Heart right ventricle (tissue), 16 donors: ENCODE results near the gene DNHD1. TPM values are rescaled to one million over a fixed set of nuclear protein-coding genes. Genes with fewer than 3 reads are reported as not detected.
A peak's percentile ranks its signal among the peaks of the same experiment; 100 is the strongest.

Experiments
- ATAC-seq, 8 donors: fragments of 200-7000 bp; cut with Tn5 transposase; one replicate each; pipeline ENCODE4 v1.9.1; 2020; ENCODE audit warnings: mild to moderate bottlenecking in 8 of 8, moderate library complexity in 8 of 8, moderate number of reproducible peaks in 1 of 8
- DNase-seq, 2 donors: peaks; one replicate each; pipeline ENCODE4 v3.0.0-alpha.2; 2020
- H3K27ac ChIP-seq, 10 donors: fragments of 200-600 bp; sonication (generic) in 2 of 10; one replicate each; pipeline versions ENCODE4 v1.5.0 to v1.8.0; 2020 to 2022; ENCODE audit warnings: mild to moderate bottlenecking in 3 of 10
- H3K27me3 ChIP-seq, 7 donors: fragments of 200-600 bp; one replicate each; pipeline ENCODE4 v1.8.0; 2021 to 2022; ENCODE audit warnings: mild to moderate bottlenecking in 2 of 7
- H3K36me3 ChIP-seq, 9 donors: fragments of 200-600 bp; sonication (generic) in 1 of 9; one replicate each; pipeline versions ENCODE4 v1.5.0 to v1.8.0; 2020 to 2022; ENCODE audit warnings: mild to moderate bottlenecking in 2 of 9
- H3K4me1 ChIP-seq, 9 donors: fragments of 200-600 bp; sonication (generic) in 1 of 9; one replicate each; pipeline versions ENCODE4 v1.5.0 to v1.8.0; 2020 to 2022; ENCODE audit warnings: mild to moderate bottlenecking in 4 of 9
- H3K4me3 ChIP-seq, 10 donors: fragments of 200-600 bp; sonication (generic) in 2 of 10; one replicate each; pipeline versions ENCODE4 v1.5.0 to v1.8.0; 2020 to 2022; ENCODE audit warnings: mild to moderate bottlenecking in 7 of 10, moderate library complexity in 2 of 10
- H3K9me3 ChIP-seq, 11 donors: fragments of 200-600 bp in 10 of 11; sonication (generic) in 2 of 11; one replicate each; pipeline versions ENCODE4 v1.5.0 to v1.8.0; 2013 to 2022; ENCODE audit warnings: mild to moderate bottlenecking in 2 of 11, control low read depth in 1 of 11, moderate library complexity in 1 of 11
- CTCF ChIP-seq, 9 donors: fragments of 200-600 bp; sonication (generic) in 2 of 9; IDR thresholded peaks; one replicate each; pipeline versions ENCODE4 v1.5.0 to v1.8.0; 2021 to 2022; ENCODE audit warnings: antibody characterized with exemption in 9 of 9, mild to moderate bottlenecking in 5 of 9, moderate library complexity in 1 of 9
- WGBS, 2 donors: extraction: QIAGEN DNeasy Blood & Tissue Kit; methylation state at CpG; one replicate each; pipeline ENCODE4 v1.1.7; 2013; ENCODE audit warnings: inconsistent platforms in 1 of 2; 5-methylcytosine and 5-hydroxymethylcytosine counted together
- intact Hi-C, 10 donors: fragments of 100-400 bp; cut with DNase I; formaldehyde crosslinking; loops; one replicate each; pipeline versions ENCODE4 v1.11.1 to v1.14.2; 2022
- polyA plus RNA-seq, 2 donors: library from polyadenylated mRNA; stranded (reverse); fragments of 200-250 nt; gene quantifications; one replicate each; pipeline ENCODE4 v1.2.3, GENCODE V29; 2013
- total RNA-seq, 10 donors: library from RNA; stranded (reverse); fragmentation: NEBNext Ultra II Directional in 3 of 10; extraction: Animal tissue kit (Norgen Biotek cat#: 25700) in 3 of 10; gene quantifications; one replicate each; pipeline versions ENCODE4 v1.2.1 to v1.2.4, GENCODE V29; 2021 to 2023
- donor health status: Arrhythmogenic right ventricular cardiomyopathy.
- donor health status: ischemic (EF 13 %, LVEDD 7.1; RV severe dilation, severe dysfunction).
- donor health status: healthy with polysubstance abuse.
- donor health status: DM: no; HTN: yes; CAD: no.
- donor health status: DM: no; HTN: no; CAD: no.
- donor health status: ischemic (EF 25% LVEDD 6.9; RV normal size, moderate dysfunction).
- donor health status: ischemic (EF 25% LVEDD 5.7; RV mildly dilated, moderate dysfunction).
- donor health status: healthy.
- donor health status: DM: yes; HTN: yes; CAD: no.
- donor health status: Ischemic cardiomyopathy.
- donor health status: ischemic (EF 35%, LVEDD 5.7; RV mildly dilated, moderate dysfunction).
- donor health status: nonischemic (EF 11% LVEDD 7.7; RV severe dilation, severe dysfunction).
- donor health status: DM: yes; HTN: yes; CAD: no.
- donor health status: PGD.
- donor health status: ischemic (EF 29% LVEDD 5.4; RV normal size, mild dysfunction).
- donor health status: nonischemic (EF 23%, LVEDD 6.1; RV moderate dilation, normal function).

DNHD1 gene
- total and polyA plus RNA-seq, 12 donors: 1.7 to 13.8 (median 6.5) TPM

DNA sequence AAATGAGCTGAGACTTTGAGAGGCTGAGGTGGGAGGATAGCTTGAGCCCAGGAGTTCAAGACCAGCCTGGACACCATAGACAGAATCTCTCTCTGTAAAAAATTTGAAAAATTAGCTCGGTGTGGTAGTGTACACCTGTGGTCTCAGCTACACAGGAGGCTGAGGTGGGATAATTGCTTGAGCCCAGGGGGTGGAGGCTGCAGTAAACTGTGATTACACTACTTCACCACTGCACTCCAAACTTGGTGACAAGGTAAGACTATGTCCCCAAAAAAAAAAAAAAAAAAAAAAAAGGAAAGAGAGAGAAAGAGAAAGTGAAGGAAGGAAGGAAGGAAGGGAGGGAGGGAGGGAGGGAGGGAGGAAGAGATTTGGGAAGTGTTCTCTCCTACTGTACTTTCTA is 81.1 kb downstream of the DNHD1 start:
- intact Hi-C loops: no loop called here
- H3K27ac ChIP-seq: peak overlapping the region in 1 of 10 donors; percentile 82
- H3K9me3 ChIP-seq: peaks cover 0 to 16% (median 5%) of the 10 kb centered on the region in 11 donors
- H3K36me3 ChIP-seq: no peaks in the 10 kb centered on the region
- no peaks in the 10 kb centered on the region for H3K27me3 ChIP-seq
- peaks cover 10 to 27% (median 21%) of the 10 kb centered on the region in 9 donors for H3K4me1 ChIP-seq
- no peak overlapping the region for H3K4me3 ChIP-seq
- 94% methylated on average over 1 of the region's 1 CpG for WGBS, 2 donors
- no peak for TF ChIP-seq CTCF (IDR thresholded peaks at IDR 0.05)
- DNase-seq (no peak), ATAC-seq (no peak)

- TF ChIP-seq CTCF (IDR thresholded peaks at IDR 0.05): no peak
- H3K9me3 ChIP-seq: peaks cover 0 to 32% (median 19%) of the 10 kb centered on the region in 11 donors
- peaks cover 0 to 4% (median 0%) of the 10 kb centered on the region in 9 donors for H3K36me3 ChIP-seq
- no peak overlapping the region for H3K4me3 ChIP-seq
- no peaks in the 10 kb centered on the region for H3K27me3 ChIP-seq
- no peak for DNase-seq
- no peak overlapping the region for H3K27ac ChIP-seq
- peak in 2 of 8 donors; percentile 39 to 55 for ATAC-seq
- intact Hi-C loops: no loop called here
- H3K4me1 ChIP-seq: peaks cover 10 to 27% (median 21%) of the 10 kb centered on the region in 9 donors
- 50 to 61% methylated on average over 2 of the region's 2 CpGs for WGBS, 2 donors
Measured at GRCh38 chr11:6579681-6580080, 82.6 kb downstream of the DNHD1 start.

GRCh38 chr11:6583584-6583983 is 86.5 kb downstream of the DNHD1 start:
- peaks cover 0 to 35% (median 21%) of the 10 kb centered on the region in 11 donors for H3K9me3 ChIP-seq
- ATAC-seq (no peak), DNase-seq (no peak)
- no peak for TF ChIP-seq CTCF (IDR thresholded peaks at IDR 0.05)
- intact Hi-C loops: no loop called here
- H3K27ac ChIP-seq: no peak overlapping the region
- no peaks in the 10 kb centered on the region for H3K27me3 ChIP-seq
- no peak overlapping the region for H3K4me3 ChIP-seq
- H3K4me1 ChIP-seq: peaks cover 0 to 25% (median 14%) of the 10 kb centered on the region in 9 donors
- peaks cover 0 to 5% (median 0%) of the 10 kb centered on the region in 9 donors for H3K36me3 ChIP-seq
- 91 to 95% methylated on average over 1 of the region's 1 CpG for WGBS, 2 donors

- DNase-seq: no peak
- Histone ChIP-seq H3K4me1 (peaks cover 0 to 25% (median 14%) of the 10 kb centered on the region in 9 donors), H3K4me3 (no peak overlapping the region), H3K9me3 (peaks cover 0 to 35% (median 21%) of the 10 kb centered on the region in 11 donors), H3K36me3 (peaks cover 0 to 5% (median 0%) of the 10 kb centered on the region in 9 donors), H3K27ac (no peak overlapping the region), H3K27me3 (no peaks in the 10 kb centered on the region)
- WGBS, 2 donors: 96 to 97% methylated on average over 4 of the region's 4 CpGs
- intact Hi-C loops: no loop called here
- ATAC-seq: no peak
- TF ChIP-seq CTCF (IDR thresholded peaks at IDR 0.05): no peak
Measured at GRCh38 chr11:6584528-6584927, 87.4 kb downstream of the DNHD1 start.
